Testis (tissue), 2 donors: ENCODE results near the gene SPSB1.

ENCODE experiments used
- CTCF ChIP-seq, 3 experiments: fragments of 450-650 bp in 2 of 3; fragments of 200-600 bp in 1 of 3; sonication (generic) in 1 of 3; IDR thresholded peaks; one replicate each; pipeline ENCODE4 v1.5.1; 2016 to 2019; ENCODE audit warnings: antibody characterized with exemption in 3 of 3, mild to moderate bottlenecking in 2 of 3, moderate library complexity in 1 of 3
- POLR2A ChIP-seq: fragments of 450-650 bp; IDR thresholded peaks from one replicate; pipeline ENCODE4 v1.6.1; 2017; ENCODE audit warnings: antibody characterized with exemption, mild to moderate bottlenecking, moderate library complexity

- TF ChIP-seq CTCF (IDR thresholded peaks at IDR 0.05) (no peak), POLR2A (no peak)
Observed at GRCh38 chr1:9402256-9402616, 109.5 kb downstream of the SPSB1 start.
